ENCODE measurements around the gene SLC22A6. TPM values are rescaled to one million over a fixed set of nuclear protein-coding genes. Genes with fewer than 3 reads are reported as not detected.
A peak's percentile ranks its signal among the peaks of the same experiment; 100 is the strongest.

Gene SLC22A6
- total RNA-seq, 1 donor from 2014 or later, result not detected

DNA sequence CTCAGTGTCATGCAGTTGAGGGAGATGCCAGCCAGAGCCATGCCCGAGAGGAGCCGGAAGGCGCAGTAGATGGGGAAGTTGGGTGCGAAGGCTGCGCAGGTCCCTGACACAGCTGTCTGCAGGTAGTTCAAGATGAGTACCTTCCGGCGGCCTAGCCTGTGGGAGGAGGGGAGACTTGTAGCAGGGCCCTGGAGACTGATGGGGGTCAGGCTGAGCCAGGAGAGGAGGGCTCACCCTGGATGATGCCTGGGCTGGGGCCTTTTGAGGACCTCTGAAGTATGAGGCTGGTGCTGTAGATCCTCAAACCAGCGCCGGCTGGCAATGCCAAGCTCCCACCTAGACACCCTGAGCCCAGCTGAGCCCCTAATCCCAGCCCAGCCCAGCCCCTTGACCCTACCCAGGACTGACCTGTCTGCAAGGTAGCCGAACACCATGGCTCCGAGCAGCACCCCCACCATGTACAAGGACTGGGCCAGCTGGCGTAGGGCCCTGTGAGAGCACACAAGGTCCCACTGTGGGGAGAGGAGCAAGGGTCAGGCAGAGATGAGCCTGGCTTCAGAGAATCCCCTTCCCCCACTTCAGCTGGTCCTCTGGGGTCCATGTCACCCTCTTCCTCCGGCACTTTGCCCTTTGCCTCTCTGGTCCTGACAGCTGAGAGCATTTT, 1.1 kb downstream of the SLC22A6 start:
- H3K36me3 ChIP-seq, result no peaks in the 10 kb centered on the region
- no peaks in the 10 kb centered on the region for H3K27me3 ChIP-seq (ENCODE audit: low read depth)
- intact Hi-C loops (cut with DNase I), result no loop called here
- no peaks in the 10 kb centered on the region for H3K4me1 ChIP-seq
- TF ChIP-seq, protein P1, sequence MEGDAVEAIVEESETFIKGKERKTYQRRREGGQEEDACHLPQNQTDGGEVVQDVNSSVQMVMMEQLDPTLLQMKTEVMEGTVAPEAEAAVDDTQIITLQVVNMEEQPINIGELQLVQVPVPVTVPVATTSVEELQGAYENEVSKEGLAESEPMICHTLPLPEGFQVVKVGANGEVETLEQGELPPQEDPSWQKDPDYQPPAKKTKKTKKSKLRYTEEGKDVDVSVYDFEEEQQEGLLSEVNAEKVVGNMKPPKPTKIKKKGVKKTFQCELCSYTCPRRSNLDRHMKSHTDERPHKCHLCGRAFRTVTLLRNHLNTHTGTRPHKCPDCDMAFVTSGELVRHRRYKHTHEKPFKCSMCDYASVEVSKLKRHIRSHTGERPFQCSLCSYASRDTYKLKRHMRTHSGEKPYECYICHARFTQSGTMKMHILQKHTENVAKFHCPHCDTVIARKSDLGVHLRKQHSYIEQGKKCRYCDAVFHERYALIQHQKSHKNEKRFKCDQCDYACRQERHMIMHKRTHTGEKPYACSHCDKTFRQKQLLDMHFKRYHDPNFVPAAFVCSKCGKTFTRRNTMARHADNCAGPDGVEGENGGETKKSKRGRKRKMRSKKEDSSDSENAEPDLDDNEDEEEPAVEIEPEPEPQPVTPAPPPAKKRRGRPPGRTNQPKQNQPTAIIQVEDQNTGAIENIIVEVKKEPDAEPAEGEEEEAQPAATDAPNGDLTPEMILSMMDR (IDR thresholded peaks at IDR 0.05), result no peak
- no peak for DNase-seq
- no peaks in the 10 kb centered on the region for H3K9me3 ChIP-seq
- no peak overlapping the region for H3K4me3 ChIP-seq
- no peak overlapping the region for H3K27ac ChIP-seq
- no peak for ATAC-seq

GRCh38 chr11:62981743-62982142, 3.0 kb downstream of the SLC22A6 start:
- intact Hi-C loops (cut with DNase I), result no loop called here
- TF ChIP-seq, protein P1 (IDR thresholded peaks at IDR 0.05), result no peak

DNA sequence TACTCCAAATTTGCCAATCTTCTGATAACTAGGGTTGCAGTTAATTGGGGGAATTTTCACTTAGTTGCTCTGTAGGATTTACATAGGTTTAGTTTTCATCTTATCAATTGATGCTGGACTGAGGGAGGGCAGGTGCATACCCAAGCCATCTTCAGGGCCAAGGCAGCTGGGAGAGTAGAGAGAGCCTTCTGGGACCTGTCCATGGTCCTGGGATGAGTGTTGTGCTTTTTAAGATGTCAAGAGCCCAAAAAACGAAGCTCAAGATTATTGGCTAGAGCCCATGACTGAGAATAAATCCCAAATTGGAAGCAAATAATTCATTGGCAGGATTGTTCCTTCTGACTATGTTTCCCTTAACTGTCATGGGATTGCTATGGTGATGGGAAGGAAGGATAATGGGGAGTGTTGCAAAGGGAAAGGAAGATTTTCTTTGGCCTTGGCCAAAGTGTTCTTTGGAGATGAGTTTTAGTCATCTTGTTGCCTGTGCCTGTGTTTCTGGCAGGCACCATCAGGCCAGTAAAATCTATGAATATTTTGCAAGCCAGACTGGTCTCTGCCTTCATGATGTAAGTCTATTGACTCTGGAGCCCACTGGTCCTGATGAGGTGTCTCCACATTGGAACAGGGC, 4.5 kb downstream of the SLC22A6 start:
- TF ChIP-seq, protein P1 (IDR thresholded peaks at IDR 0.05), result no peak
- Histone ChIP-seq H3K4me3 (no peak overlapping the region), H3K4me1 (no peaks in the 10 kb centered on the region), H3K36me3 (no peaks in the 10 kb centered on the region), H3K27ac (no peak overlapping the region), H3K9me3 (no peaks in the 10 kb centered on the region), H3K27me3 (ENCODE audit: low read depth) (peaks cover 2% of the 10 kb centered on the region)
- intact Hi-C loops (cut with DNase I), result no loop called here
- ATAC-seq (no peak), DNase-seq (no peak)

More at GRCh38 chr11:62981743-62982142, 3.0 kb downstream of the SLC22A6 start:
- no peaks in the 10 kb centered on the region for H3K36me3 ChIP-seq
- DNase-seq, result no peak
- no peak overlapping the region for H3K4me3 ChIP-seq
- H3K27ac ChIP-seq, result no peak overlapping the region
- no peaks in the 10 kb centered on the region for H3K9me3 ChIP-seq
- no peaks in the 10 kb centered on the region for H3K4me1 ChIP-seq
- no peaks in the 10 kb centered on the region for H3K27me3 ChIP-seq (ENCODE audit: low read depth)
- ATAC-seq, result no peak

DNA sequence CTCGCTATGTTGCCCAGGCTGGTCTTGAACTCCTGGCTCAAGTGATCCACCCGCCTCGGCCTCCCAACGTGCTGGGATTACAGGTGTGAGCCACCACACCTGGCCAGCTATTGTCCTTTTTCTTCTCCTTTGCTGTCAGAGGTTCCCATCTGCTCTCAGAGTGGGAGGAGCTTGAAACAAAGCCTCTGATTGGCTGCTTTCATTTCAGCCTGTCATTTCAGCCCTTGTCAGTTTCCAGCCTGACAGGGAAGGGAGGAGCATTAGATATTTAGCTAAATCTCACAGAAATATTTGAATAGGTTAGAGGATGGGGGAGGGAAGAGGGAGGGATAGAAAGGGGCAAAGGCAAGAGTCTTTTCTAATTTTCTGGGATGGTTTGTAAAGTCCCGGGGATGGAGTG, 8.7 kb downstream of the SLC22A6 start:
- no peak for ATAC-seq
- TF ChIP-seq, protein P1 (IDR thresholded peaks at IDR 0.05), result no peak
- intact Hi-C loops (cut with DNase I), result no loop called here

GRCh38 chr11:62974848-62975522, 9.8 kb downstream of the SLC22A6 start:
- intact Hi-C loops (cut with DNase I), result no loop called here
- peaks cover 8% of the 10 kb centered on the region for H3K27me3 ChIP-seq (ENCODE audit: low read depth)
- no peak overlapping the region for H3K27ac ChIP-seq
- TF ChIP-seq, protein P1 (IDR thresholded peaks at IDR 0.05), result peak; percentile 47
- H3K4me3 ChIP-seq, result no peak overlapping the region
- ATAC-seq (peak; percentile 57 to 73), DNase-seq (no peak)
- H3K9me3 ChIP-seq, result no peaks in the 10 kb centered on the region
- no peaks in the 10 kb centered on the region for H3K36me3 ChIP-seq
- no peaks in the 10 kb centered on the region for H3K4me1 ChIP-seq

More for the DNA sequence above, 8.7 kb downstream of the SLC22A6 start:
- no peaks in the 10 kb centered on the region for H3K36me3 ChIP-seq
- no peak overlapping the region for H3K4me3 ChIP-seq
- H3K27me3 ChIP-seq (ENCODE audit: low read depth), result peaks cover 8% of the 10 kb centered on the region
- no peak overlapping the region for H3K27ac ChIP-seq
- DNase-seq, result no peak
- H3K9me3 ChIP-seq, result no peaks in the 10 kb centered on the region
- H3K4me1 ChIP-seq, result no peaks in the 10 kb centered on the region
